GM23338 (cell line): ENCODE data around the gene PDE12. TPM values are rescaled to one million over a fixed set of nuclear protein-coding genes. Genes with fewer than 3 reads are reported as not detected.

ENCODE experiments used
- ATAC-seq: fragments of 200-7000 bp; cut with Tn5 transposase; 3 replicates; pipeline ENCODE4 v1.9.1; 2020
- DNase-seq: peaks from one replicate; pipeline ENCODE4 v3.0.0-alpha.2; 2015; ENCODE audit warnings: low spot score
- H2AFZ ChIP-seq: fragments of 200-600 bp; sonication (generic); 2 replicates; pipeline ENCODE4 v1.8.0; 2016; ENCODE audit warnings: antibody characterized with exemption, mild to moderate bottlenecking, moderate library complexity
- H3F3A ChIP-seq: fragments of 200-600 bp; sonication (generic); replicated peaks from 2 replicates; pipeline ENCODE4 v1.8.0; 2017; ENCODE audit warnings: antibody characterized with exemption, mixed run types, low read depth
- H3K27ac ChIP-seq: fragments of 200-600 bp; sonication (generic); 2 replicates; pipeline ENCODE4 v1.6.1; 2016; ENCODE audit warnings: low read depth
- H3K27me3 ChIP-seq: fragments of 200-600 bp; sonication (generic); 2 replicates; pipeline ENCODE4 v1.8.0; 2016; ENCODE audit warnings: mild to moderate bottlenecking, mixed run types, moderate library complexity; ENCODE audit not compliant: insufficient read depth
- H3K36me3 ChIP-seq: fragments of 200-600 bp; sonication (generic); 2 replicates; pipeline ENCODE4 v1.8.0; 2016; ENCODE audit warnings: mild to moderate bottlenecking; ENCODE audit not compliant: insufficient read depth
- H3K4me1 ChIP-seq: fragments of 200-600 bp; sonication (generic); 2 replicates; pipeline ENCODE4 v1.8.0; 2016; ENCODE audit warnings: mild to moderate bottlenecking, moderate library complexity; ENCODE audit not compliant: insufficient read depth
- H3K4me2 ChIP-seq: fragments of 200-600 bp; sonication (generic); 2 replicates; pipeline ENCODE4 v1.7.1; 2017; ENCODE audit warnings: mixed run types
- H3K4me3 ChIP-seq: fragments of 200-600 bp; sonication (generic); 2 replicates; pipeline ENCODE4 v1.6.1; 2016; ENCODE audit warnings: mixed run types
- H3K79me2 ChIP-seq: fragments of 200-600 bp; sonication (generic); replicated peaks from 2 replicates; pipeline ENCODE4 v1.8.0; 2017; ENCODE audit warnings: mild to moderate bottlenecking; ENCODE audit not compliant: insufficient read depth
- H3K9me2 ChIP-seq: fragments of 200-600 bp; sonication (generic); 2 replicates; pipeline ENCODE4 v1.8.0; 2017; ENCODE audit not compliant: insufficient read depth
- H4K20me1 ChIP-seq: fragments of 200-600 bp; sonication (generic); replicated peaks from 2 replicates; pipeline ENCODE4 v1.8.0; 2017; ENCODE audit warnings: mild to moderate bottlenecking; ENCODE audit not compliant: insufficient read depth
- H3K27ac Mint-ChIP-seq: 2 replicates; pipeline ENCODE4 v1.8.0; 2020; ENCODE audit warnings: inconsistent platforms, mild to moderate bottlenecking, moderate library complexity, mixed read lengths
- H3K27me3 Mint-ChIP-seq: 3 replicates; pipeline ENCODE4 v1.8.0; 2022; ENCODE audit warnings: low read depth, mild to moderate bottlenecking, moderate library complexity, mixed read lengths, inconsistent platforms; ENCODE audit not compliant: insufficient read depth, poor library complexity
- H3K36me3 Mint-ChIP-seq: 3 replicates; pipeline ENCODE4 v1.8.0; 2021; ENCODE audit warnings: low read depth, mild to moderate bottlenecking, inconsistent platforms, moderate library complexity, mixed read lengths
- H3K4me1 Mint-ChIP-seq: 3 replicates; pipeline ENCODE4 v1.8.0; 2020; ENCODE audit warnings: mild to moderate bottlenecking, inconsistent platforms, mixed read lengths
- H3K4me3 Mint-ChIP-seq: 3 replicates; pipeline ENCODE4 v1.8.0; 2021; ENCODE audit warnings: moderate library complexity, mild to moderate bottlenecking, inconsistent platforms, mixed read lengths
- H3K9me3 Mint-ChIP-seq: 3 replicates; pipeline ENCODE4 v1.8.0; 2020; ENCODE audit warnings: moderate library complexity, mild to moderate bottlenecking, inconsistent platforms, mixed read lengths
- CREB1 ChIP-seq: fragments of 250-450 bp; sonication (Bioruptor Pico); IDR thresholded peaks from 2 replicates; pipeline ENCODE4 v1.5.0; 2020; ENCODE audit warnings: low read depth, mild to moderate bottlenecking, moderate library complexity
- CTCF ChIP-seq, 2 experiments: fragments of 200-600 bp in 1 of 2; sonication (generic) in 1 of 2; conservative IDR thresholded peaks; 2 replicates each; pipeline versions ENCODE4 v1.5.1 to v1.6.1; 2016 to 2017; ENCODE audit warnings: antibody characterized with exemption in 2 of 2, low read depth in 2 of 2, mild to moderate bottlenecking in 2 of 2, moderate library complexity in 1 of 2
- EZH2 ChIP-seq: fragments of 200-600 bp; sonication (generic); IDR thresholded peaks from one replicate; pipeline ENCODE4 v1.8.0; 2017; ENCODE audit warnings: antibody characterized with exemption, mild to moderate bottlenecking, low read depth; ENCODE audit not compliant: unreplicated experiment
- EZH2phosphoT487 ChIP-seq: fragments of 200-600 bp; sonication (generic); IDR thresholded peaks from one replicate; pipeline ENCODE4 v1.8.1; 2018; ENCODE audit warnings: antibody characterized with exemption; ENCODE audit not compliant: unreplicated experiment
- JUNB ChIP-seq: IDR thresholded peaks from one replicate; pipeline ENCODE4 v1.6.1; 2016; ENCODE audit warnings: antibody characterized with exemption; ENCODE audit not compliant: unreplicated experiment
- NANOG ChIP-seq: IDR thresholded peaks from 2 replicates; pipeline ENCODE4 v1.6.1; 2016; ENCODE audit warnings: antibody characterized with exemption, borderline replicate concordance
- POLR2AphosphoS5 ChIP-seq: IDR thresholded peaks from 2 replicates; pipeline ENCODE4 v1.6.1; 2016; ENCODE audit warnings: antibody characterized with exemption, low read depth
- STAT1 ChIP-seq: IDR thresholded peaks from one replicate; pipeline ENCODE4 v1.6.1; 2016; ENCODE audit warnings: antibody characterized with exemption; ENCODE audit not compliant: unreplicated experiment
- ZNF114 ChIP-seq: fragments of 250-450 bp; sonication (Bioruptor Pico); IDR thresholded peaks from 2 replicates; pipeline ENCODE4 v1.5.0; 2020; ENCODE audit warnings: mild to moderate bottlenecking, moderate library complexity
- ZNF331 ChIP-seq: fragments of 250-450 bp; sonication (Bioruptor Pico); IDR thresholded peaks from 2 replicates; pipeline ENCODE4 v1.5.0; 2020; ENCODE audit warnings: low read depth, mild to moderate bottlenecking, moderate library complexity
- polyA plus RNA-seq: library from polyadenylated mRNA; unstranded; fragments of >200 nt; fragmentation: Nextera tagmentation; extraction: Ambion mirVana; gene quantifications from 2 replicates; pipeline ENCODE4 v1.2.1, GENCODE V29; 2016
- total RNA-seq: library from RNA; depleted of rRNA; stranded (reverse); fragments of >200 nt; shearing (Covaris generic); gene quantifications from 2 replicates; pipeline ENCODE4 v1.2.3, GENCODE V29; 2014
- TF ChIP-seq, protein P1 (sequence below): IDR thresholded peaks from one replicate; pipeline ENCODE4 v1.6.1; 2018; ENCODE audit warnings: antibody characterized with exemption; ENCODE audit not compliant: unreplicated experiment
- TF ChIP-seq, protein P2 (sequence below): fragments of 250-450 bp; sonication (Bioruptor Pico); IDR thresholded peaks from 2 replicates; pipeline ENCODE4 v1.5.0; 2020; ENCODE audit warnings: mild to moderate bottlenecking, moderate library complexity
- TF ChIP-seq, protein P3 (sequence below): IDR thresholded peaks from 2 replicates; pipeline ENCODE4 v1.6.1; 2016; ENCODE audit warnings: antibody characterized with exemption

The PDE12 gene
- total and polyA plus RNA-seq, 2 experiments from 2014 or later = 5.0 to 14.3 TPM

DNA sequence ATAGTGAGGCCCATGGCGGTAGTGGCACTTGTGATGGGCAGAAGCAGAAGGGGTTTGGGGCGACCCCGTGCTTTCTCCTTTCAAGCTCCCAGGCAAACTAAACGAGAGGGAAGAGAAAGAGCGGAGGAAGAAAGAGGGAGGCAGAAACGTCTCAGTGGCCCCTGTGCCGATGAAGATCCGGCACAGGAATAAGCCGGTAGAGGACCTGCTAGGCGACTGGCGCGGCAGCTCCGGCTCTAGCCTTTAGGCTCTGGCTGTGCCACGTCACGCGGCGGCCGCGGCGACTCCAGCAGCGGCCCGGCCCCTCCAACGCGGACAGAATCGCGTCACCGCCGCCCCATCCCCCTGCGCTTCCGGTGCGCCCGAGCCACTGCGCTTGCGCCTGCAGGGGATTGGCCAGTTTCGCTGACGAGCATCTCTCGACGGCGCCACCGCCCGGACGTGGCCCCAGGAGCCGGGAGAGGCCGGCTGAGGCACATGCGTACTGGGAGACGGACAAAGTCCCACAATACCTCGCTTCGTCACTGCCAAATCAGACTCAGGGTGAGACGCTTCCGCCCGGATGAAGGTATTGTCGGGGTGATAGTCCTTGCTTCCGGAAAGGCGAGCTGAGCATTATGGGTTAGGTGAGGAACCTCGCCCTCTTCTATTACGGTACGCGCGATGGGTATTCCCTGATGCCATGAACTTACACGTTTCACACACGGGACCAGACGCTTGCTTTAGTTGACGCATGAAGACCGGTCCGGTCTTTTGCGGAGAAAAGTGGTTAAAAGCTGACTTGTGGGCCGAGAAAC is 41.3 kb downstream of the PDE12 start, which contains the start of gene ARF4:
Gene ARF4, minus strand, starts transcription at position 218 of the 797 bp plus-strand sequence. Its CDS starts 204 bp downstream, at position 14.
- peaks cover 20% of the 10 kb centered on the region for H3K4me1 ChIP-seq
- no peaks in the 10 kb centered on the region; the same call in 1 of the 2 replicates for H3K36me3 ChIP-seq
- no peaks in the 10 kb centered on the region for H3K27me3 ChIP-seq
- peak; percentile 93 for ATAC-seq
- Mint-ChIP-seq H3K27ac (peak within 1 kb of the TSS; percentile 100), H3K4me3 (peak within 1 kb of the TSS; percentile 96), H3K27me3 (peaks cover 11% of the 10 kb centered on the region), H3K36me3 (peaks cover 36% of the 10 kb centered on the region), H3K4me1 (peaks cover 25% of the 10 kb centered on the region), H3K9me3 (no peaks in the 10 kb centered on the region; the same call in 2 of the 3 replicates)
- peak within 1 kb of the TSS; percentile 87 for H3K4me3 ChIP-seq
- DNase-seq = peak; percentile 98
- peaks cover 34% of the 10 kb centered on the region for H4K20me1 ChIP-seq
- peak within 1 kb of the TSS; percentile 2; the same call in 1 of the 2 replicates for H2AFZ ChIP-seq
- 0 out of 2 replicates have a peak, but pooled peaks cover 5% of the 10 kb centered on the region for H3F3A ChIP-seq
- H3K27ac ChIP-seq = peak within 1 kb of the TSS; percentile 100
- no peaks in the 10 kb centered on the region for H3K9me2 ChIP-seq
- H3K79me2 ChIP-seq = peaks cover 46% of the 10 kb centered on the region
- no peak for TF ChIP-seq JUNB
- TF ChIP-seq NANOG = 0 out of 2 replicates have a peak, but pooled peaks have one; percentile 8
- no peak for TF ChIP-seq STAT1
- TF ChIP-seq, protein P1, sequence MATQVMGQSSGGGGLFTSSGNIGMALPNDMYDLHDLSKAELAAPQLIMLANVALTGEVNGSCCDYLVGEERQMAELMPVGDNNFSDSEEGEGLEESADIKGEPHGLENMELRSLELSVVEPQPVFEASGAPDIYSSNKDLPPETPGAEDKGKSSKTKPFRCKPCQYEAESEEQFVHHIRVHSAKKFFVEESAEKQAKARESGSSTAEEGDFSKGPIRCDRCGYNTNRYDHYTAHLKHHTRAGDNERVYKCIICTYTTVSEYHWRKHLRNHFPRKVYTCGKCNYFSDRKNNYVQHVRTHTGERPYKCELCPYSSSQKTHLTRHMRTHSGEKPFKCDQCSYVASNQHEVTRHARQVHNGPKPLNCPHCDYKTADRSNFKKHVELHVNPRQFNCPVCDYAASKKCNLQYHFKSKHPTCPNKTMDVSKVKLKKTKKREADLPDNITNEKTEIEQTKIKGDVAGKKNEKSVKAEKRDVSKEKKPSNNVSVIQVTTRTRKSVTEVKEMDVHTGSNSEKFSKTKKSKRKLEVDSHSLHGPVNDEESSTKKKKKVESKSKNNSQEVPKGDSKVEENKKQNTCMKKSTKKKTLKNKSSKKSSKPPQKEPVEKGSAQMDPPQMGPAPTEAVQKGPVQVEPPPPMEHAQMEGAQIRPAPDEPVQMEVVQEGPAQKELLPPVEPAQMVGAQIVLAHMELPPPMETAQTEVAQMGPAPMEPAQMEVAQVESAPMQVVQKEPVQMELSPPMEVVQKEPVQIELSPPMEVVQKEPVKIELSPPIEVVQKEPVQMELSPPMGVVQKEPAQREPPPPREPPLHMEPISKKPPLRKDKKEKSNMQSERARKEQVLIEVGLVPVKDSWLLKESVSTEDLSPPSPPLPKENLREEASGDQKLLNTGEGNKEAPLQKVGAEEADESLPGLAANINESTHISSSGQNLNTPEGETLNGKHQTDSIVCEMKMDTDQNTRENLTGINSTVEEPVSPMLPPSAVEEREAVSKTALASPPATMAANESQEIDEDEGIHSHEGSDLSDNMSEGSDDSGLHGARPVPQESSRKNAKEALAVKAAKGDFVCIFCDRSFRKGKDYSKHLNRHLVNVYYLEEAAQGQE = no peak
- no peak for TF ChIP-seq ZNF114 (CRISPR knock-in tag)
- TF ChIP-seq EZH2phosphoT487 = no peak
- TF ChIP-seq, protein P2, sequence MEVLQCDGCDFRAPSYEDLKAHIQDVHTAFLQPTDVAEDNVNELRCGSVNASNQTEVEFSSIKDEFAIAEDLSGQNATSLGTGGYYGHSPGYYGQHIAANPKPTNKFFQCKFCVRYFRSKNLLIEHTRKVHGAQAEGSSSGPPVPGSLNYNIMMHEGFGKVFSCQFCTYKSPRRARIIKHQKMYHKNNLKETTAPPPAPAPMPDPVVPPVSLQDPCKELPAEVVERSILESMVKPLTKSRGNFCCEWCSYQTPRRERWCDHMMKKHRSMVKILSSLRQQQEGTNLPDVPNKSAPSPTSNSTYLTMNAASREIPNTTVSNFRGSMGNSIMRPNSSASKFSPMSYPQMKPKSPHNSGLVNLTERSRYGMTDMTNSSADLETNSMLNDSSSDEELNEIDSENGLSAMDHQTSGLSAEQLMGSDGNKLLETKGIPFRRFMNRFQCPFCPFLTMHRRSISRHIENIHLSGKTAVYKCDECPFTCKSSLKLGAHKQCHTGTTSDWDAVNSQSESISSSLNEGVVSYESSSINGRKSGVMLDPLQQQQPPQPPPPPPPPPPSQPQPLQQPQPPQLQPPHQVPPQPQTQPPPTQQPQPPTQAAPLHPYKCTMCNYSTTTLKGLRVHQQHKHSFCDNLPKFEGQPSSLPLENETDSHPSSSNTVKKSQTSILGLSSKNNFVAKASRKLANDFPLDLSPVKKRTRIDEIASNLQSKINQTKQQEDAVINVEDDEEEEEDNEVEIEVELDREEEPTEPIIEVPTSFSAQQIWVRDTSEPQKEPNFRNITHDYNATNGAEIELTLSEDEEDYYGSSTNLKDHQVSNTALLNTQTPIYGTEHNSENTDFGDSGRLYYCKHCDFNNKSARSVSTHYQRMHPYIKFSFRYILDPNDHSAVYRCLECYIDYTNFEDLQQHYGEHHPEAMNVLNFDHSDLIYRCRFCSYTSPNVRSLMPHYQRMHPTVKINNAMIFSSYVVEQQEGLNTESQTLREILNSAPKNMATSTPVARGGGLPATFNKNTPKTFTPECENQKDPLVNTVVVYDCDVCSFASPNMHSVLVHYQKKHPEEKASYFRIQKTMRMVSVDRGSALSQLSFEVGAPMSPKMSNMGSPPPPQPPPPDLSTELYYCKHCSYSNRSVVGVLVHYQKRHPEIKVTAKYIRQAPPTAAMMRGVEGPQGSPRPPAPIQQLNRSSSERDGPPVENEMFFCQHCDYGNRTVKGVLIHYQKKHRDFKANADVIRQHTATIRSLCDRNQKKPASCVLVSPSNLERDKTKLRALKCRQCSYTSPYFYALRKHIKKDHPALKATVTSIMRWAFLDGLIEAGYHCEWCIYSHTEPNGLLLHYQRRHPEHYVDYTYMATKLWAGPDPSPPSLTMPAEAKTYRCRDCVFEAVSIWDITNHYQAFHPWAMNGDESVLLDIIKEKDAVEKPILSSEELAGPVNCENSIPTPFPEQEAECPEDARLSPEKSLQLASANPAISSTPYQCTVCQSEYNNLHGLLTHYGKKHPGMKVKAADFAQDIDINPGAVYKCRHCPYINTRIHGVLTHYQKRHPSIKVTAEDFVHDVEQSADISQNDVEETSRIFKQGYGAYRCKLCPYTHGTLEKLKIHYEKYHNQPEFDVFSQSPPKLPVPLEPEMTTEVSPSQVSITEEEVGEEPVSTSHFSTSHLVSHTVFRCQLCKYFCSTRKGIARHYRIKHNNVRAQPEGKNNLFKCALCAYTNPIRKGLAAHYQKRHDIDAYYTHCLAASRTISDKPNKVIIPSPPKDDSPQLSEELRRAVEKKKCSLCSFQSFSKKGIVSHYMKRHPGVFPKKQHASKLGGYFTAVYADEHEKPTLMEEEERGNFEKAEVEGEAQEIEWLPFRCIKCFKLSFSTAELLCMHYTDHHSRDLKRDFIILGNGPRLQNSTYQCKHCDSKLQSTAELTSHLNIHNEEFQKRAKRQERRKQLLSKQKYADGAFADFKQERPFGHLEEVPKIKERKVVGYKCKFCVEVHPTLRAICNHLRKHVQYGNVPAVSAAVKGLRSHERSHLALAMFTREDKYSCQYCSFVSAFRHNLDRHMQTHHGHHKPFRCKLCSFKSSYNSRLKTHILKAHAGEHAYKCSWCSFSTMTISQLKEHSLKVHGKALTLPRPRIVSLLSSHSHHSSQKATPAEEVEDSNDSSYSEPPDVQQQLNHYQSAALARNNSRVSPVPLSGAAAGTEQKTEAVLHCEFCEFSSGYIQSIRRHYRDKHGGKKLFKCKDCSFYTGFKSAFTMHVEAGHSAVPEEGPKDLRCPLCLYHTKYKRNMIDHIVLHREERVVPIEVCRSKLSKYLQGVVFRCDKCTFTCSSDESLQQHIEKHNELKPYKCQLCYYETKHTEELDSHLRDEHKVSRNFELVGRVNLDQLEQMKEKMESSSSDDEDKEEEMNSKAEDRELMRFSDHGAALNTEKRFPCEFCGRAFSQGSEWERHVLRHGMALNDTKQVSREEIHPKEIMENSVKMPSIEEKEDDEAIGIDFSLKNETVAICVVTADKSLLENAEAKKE (CRISPR knock-in tag) = no peak
- TF ChIP-seq, protein P3, sequence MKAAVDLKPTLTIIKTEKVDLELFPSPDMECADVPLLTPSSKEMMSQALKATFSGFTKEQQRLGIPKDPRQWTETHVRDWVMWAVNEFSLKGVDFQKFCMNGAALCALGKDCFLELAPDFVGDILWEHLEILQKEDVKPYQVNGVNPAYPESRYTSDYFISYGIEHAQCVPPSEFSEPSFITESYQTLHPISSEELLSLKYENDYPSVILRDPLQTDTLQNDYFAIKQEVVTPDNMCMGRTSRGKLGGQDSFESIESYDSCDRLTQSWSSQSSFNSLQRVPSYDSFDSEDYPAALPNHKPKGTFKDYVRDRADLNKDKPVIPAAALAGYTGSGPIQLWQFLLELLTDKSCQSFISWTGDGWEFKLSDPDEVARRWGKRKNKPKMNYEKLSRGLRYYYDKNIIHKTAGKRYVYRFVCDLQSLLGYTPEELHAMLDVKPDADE = peak; percentile 89
- TF ChIP-seq ZNF331 (CRISPR knock-in tag) = no peak
- peak in 1 of 2 experiments; percentile 34; a peak in 2 of 4 replicates for TF ChIP-seq CTCF (conservative IDR thresholded peaks at IDR 0.05; ENCODE audit: low read depth in 2 of 2)
- no peak for TF ChIP-seq EZH2
- TF ChIP-seq POLR2AphosphoS5 = peak; percentile 86
- TF ChIP-seq CREB1 (CRISPR knock-in tag) = peak; percentile 97
- H3K4me2 ChIP-seq = peak within 1 kb of the TSS; percentile 88
